NCI-H2227 (cell line): ENCODE results near the gene CARMIL1.
A peak's percentile ranks its signal among the peaks of the same experiment; 100 is the strongest.

Experiments used
- DNase-seq: peaks from one replicate; lab custom pipeline; 2025; ENCODE audit not compliant: unreplicated experiment; lab: John Stamatoyannopoulos, UW

The CARMIL1 gene

GRCh38 chr6:25465941-25466340, 186.8 kb downstream of the CARMIL1 start:
- no peak for DNase-seq

GRCh38 chr6:25468881-25469280, 189.7 kb downstream of the CARMIL1 start:
- no peak for DNase-seq

GRCh38 chr6:25469797-25470388, 190.7 kb downstream of the CARMIL1 start:
- no peak for DNase-seq

GRCh38 chr6:25472306-25472705, 193.1 kb downstream of the CARMIL1 start:
- no peak for DNase-seq

GRCh38 chr6:25472906-25473305, 193.7 kb downstream of the CARMIL1 start:
- no peak for DNase-seq

GRCh38 chr6:25473447-25473846, 194.3 kb downstream of the CARMIL1 start:
- no peak for DNase-seq

GRCh38 chr6:25476126-25476525, 197.0 kb downstream of the CARMIL1 start:
- DNase-seq = no peak

GRCh38 chr6:25477006-25477590, 197.9 kb downstream of the CARMIL1 start:
- no peak for DNase-seq

- DNase-seq = no peak
These were observed 199.8 kb downstream of the CARMIL1 start for GRCh38 chr6:25478973-25479372.

GRCh38 chr6:25481267-25481666, 202.1 kb downstream of the CARMIL1 start:
- DNase-seq = no peak

- no peak for DNase-seq
These were observed 203.8 kb downstream of the CARMIL1 start for GRCh38 chr6:25482996-25483395.

GRCh38 chr6:25483943-25484342, 204.8 kb downstream of the CARMIL1 start:
- DNase-seq = no peak

GRCh38 chr6:25484900-25485299, 205.7 kb downstream of the CARMIL1 start:
- no peak for DNase-seq

GRCh38 chr6:25485821-25486534, 206.8 kb downstream of the CARMIL1 start:
- DNase-seq = peak; percentile 90

GRCh38 chr6:25486550-25486949, 207.4 kb downstream of the CARMIL1 start:
- no peak for DNase-seq

GRCh38 chr6:25487012-25487411, 207.8 kb downstream of the CARMIL1 start:
- DNase-seq = peak; percentile 23

GRCh38 chr6:25488156-25488555, 209.0 kb downstream of the CARMIL1 start:
- no peak for DNase-seq

GRCh38 chr6:25489399-25489798, 210.2 kb downstream of the CARMIL1 start:
- no peak for DNase-seq

- peak; percentile 86 for DNase-seq
These were observed 211.0 kb downstream of the CARMIL1 start for GRCh38 chr6:25490018-25490801.

- DNase-seq = no peak
These were observed 213.8 kb downstream of the CARMIL1 start for GRCh38 chr6:25492951-25493350.

GRCh38 chr6:25494469-25494868, 215.3 kb downstream of the CARMIL1 start:
- no peak for DNase-seq
